Measurements from ENCODE around the gene GDF11.
A peak's percentile ranks its signal among the peaks of the same experiment; 100 is the strongest.

Gene GDF11

DNA sequence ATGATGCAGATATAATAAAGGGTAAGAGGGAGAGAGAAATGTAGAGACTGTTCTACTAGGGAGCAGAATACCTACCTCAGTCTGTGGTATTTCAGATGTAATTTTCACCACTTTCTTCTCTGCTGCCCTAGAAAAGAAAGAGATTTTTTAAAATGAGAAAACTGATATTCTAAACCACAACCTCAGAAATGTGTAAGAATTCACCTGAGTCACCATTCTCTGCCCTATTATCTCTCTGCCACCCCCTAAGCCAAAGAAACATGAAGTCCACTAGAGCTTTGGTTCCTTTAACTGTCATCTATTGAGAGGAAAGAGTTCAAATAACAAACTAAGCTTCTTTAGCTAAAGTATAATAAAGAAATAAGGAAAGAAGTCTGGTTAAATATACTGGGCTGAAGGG lies 53.0 kb downstream of the GDF11 start:
- DNase-seq (ENCODE audit: low spot score), result no peak

DNA sequence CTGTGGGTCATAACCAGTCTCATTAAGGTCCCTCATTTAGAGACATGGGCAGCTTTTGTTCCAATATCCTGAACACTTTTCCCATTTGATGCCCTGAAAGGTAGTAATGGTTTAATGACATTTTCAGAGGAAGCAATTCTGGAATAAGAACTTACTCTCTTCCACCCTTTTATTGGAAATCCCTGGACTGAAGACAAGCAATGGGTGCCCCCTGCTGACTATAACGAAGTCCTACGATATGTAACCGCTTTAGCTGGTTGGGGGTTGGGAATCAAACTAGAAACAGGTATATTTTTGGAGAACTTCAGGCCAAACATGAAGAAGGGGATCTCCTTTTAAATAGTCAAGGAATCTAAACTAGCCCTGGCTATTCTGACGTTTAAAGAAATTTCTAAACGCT lies 54.1 kb downstream of the GDF11 start:
- peak; percentile 39 for DNase-seq (ENCODE audit: low spot score)

DNA sequence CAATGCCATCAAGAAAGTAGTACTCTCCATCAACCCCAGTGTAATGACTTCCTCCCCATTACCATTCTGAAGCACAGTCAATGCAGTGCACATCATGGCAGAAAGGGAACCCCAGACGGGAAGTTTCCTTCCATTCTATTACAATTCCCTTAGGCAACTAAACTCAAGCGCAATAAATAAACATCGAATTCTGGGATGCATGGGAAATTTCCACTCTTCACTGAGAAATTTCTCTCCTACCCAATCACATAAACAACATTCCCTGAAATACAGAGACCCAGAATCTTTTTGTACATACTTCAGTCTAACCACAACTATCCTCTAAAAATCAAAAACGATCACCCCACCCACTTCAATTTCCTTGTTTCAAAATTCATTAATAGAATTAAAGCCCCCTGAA lies 54.6 kb downstream of the GDF11 start:
- DNase-seq (ENCODE audit: low spot score), result no peak

Data from iPS-NIHi11 (cell line).